Daoy (cell line): ENCODE measurements around the gene CCDC15. TPM values are rescaled to one million over a fixed set of nuclear protein-coding genes. Genes with fewer than 3 reads are reported as not detected.
"Not testable (repeated sequence)": the region's sequence is repeated elsewhere in the genome, so short reads cannot be mapped to it uniquely, and the experiment has no call there.

Experiments used
- DNase-seq: peaks from one replicate; pipeline ENCODE4 v3.0.0-alpha.2; 2015; ENCODE audit warnings: low read depth
- total RNA-seq: library from RNA; depleted of rRNA; stranded (reverse); fragments of >200 nt; shearing (Covaris generic); gene quantifications from 2 replicates; pipeline ENCODE4 v1.2.3, GENCODE V29; 2014; rRNA removed

The CCDC15 gene
- total RNA-seq, 1 experiment from 2014 or later, result 5.8 TPM

- no peak for DNase-seq
These were observed 128.0 kb downstream of the CCDC15 start for GRCh38 chr11:125082040-125082439.

- DNase-seq, result peak; percentile 72
These were observed 128.8 kb downstream of the CCDC15 start for GRCh38 chr11:125082611-125083311.

DNA sequence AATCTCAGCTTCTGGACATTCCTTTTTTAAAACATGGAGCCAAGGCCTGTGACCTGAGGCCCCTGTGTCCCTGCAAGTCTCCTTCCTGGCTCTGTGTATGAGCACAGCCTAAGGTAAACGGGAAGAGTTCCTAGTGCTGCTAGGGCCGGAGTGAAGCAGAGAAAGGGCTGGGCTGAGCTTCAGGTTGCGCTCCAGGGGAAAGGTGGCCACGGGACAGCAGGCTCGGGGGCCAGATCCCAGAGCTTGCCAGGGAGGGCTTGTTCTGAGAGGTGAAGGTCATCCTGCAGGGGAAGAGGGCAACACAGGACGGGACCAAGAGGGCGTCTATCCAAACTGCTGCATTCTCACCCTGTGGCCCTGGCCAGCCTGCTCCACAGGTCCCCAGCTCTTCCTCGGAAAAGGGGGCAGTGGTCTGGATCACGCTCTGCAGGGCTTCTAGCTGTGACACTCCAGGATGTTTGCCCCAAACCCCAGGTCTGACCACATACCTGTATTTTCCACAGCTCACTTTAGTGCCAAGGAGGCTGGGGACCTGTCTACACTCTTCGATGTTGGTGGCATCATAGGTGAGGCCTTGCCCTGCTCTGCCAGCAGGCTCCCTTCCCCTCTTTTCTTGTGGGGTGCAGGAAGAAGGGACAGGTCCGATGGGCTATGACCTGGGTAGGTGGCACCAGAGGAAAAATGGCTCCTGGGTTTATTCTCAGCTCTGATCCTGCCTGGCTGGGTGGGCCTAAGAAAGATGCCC lies 129.5 kb downstream of the CCDC15 start:
- DNase-seq, result no peak

GRCh38 chr11:125084057-125084416 lies 130.0 kb downstream of the CCDC15 start:
- no peak for DNase-seq

GRCh38 chr11:125084761-125085231 lies 130.8 kb downstream of the CCDC15 start:
- DNase-seq, result no peak

DNA sequence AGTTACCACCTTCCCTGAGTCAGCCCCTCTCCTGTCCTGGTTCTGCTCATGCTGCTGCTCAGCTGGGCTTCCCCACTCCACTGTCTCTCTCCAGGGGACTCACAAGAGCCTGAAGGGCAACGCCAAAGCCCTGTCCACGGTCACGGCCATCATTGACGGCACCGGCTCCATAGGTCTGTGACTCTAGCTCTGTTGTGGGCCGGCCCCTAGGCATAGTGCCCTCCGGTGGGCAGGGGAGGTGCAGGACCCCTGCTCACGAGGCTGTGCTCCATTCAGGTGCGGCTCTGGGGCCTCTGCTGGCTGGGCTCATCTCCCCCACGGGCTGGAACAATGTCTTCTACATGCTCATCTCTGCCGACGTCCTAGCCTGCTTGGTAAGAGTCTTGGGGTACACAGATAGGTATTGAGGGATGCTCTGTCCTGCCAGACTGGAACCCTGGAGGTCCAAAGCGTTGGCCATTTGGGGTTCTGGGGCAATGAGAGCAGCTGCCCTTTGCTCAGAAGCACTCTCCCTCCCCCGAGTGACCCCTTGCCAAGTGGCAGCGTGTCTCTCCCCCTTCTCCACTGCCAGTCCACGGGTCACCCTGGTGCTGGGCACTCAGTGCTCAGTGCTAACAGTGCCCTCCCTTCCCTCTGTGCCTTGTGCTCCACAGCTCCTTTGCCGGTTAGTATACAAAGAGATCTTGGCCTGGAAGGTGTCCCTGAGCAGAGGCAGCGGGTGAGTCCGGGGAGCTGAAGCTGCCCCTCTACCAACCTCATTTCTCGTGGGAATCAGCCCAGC lies 131.5 kb downstream of the CCDC15 start:
- DNase-seq, result no peak

GRCh38 chr11:125086633-125087296 lies 132.8 kb downstream of the CCDC15 start:
- no peak for DNase-seq

DNA sequence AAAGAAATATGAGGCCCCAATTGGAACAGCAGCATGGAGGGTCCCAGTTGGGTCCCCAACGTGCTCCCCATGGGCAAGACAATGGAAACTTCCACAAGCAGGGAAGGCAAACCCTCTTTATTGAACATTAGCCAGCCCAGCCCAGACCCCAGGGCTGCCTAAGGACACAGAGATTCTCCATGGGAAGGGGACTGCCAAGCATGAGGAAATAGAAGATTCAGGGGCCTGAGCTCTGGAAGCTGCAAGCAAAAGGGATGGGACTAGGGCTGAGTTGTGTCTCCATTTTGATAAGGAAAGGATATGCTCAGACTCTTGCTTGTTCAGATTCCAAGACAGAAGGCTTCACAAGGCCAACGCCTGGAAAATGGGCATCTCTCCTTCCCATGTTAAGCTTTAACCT lies 134.1 kb downstream of the CCDC15 start:
- DNase-seq, result no peak

DNA sequence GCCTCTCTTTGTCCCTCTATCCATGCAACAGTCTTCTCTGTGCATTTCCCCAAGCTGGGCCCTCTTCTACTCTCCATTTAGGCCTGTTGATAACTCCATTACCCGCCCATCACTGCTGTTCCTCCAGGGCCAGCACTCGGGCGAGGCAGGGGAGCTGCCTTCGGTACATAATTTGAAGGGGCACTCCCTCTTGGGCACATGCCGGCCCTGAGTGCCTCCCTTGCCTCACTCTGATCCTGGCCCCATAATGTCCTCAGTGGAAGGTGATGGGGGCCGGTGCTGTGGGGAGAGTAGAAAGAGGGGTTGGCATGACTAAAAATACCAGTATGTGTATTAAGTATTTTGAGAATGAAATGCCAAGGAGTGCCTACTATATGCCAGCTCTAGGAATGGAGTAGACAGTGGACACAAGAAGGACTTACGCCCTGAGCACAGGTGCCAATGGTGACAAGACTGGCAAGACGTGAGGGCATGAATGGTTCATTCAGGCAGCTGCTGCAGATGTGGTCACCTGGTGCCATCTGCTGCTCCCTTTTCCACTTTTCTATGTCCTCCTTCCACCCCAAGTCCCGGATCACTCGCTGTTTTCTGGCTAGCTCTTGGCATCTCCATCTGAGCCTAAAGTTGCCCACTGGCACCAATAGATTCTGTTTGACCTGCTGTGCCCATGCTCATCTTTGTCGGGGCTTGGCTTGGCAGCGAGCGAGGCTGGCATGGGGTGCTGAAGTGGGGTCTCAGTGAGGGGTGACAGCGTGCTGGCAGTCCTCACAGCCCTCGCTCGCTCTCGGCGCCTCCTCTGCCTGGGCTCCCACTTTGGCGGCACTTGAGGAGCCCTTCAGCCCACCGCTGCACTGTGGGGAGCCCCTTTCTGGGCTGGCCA lies 134.8 kb downstream of the CCDC15 start:
- no peak for DNase-seq

- DNase-seq, result not testable (repeated sequence)
These were observed 135.5 kb downstream of the CCDC15 start for GRCh38 chr11:125089481-125089880.

GRCh38 chr11:125090151-125090550 lies 136.1 kb downstream of the CCDC15 start:
- DNase-seq, result not testable (repeated sequence)

GRCh38 chr11:125090816-125091215 lies 136.8 kb downstream of the CCDC15 start:
- no peak for DNase-seq

Other genes with a start within 250 kb of the CCDC15 start
- 2.7 and 3.4 TPM in 2 replicates for gene NRGN, start 214.3 kb upstream of the CCDC15 start, total RNA-seq
- gene VSIG2, start 201.9 kb upstream of the CCDC15 start, total RNA-seq, result not detected in 2 replicates
- gene ESAM, start 191.9 kb upstream of the CCDC15 start, total RNA-seq, result 0.15 and 0.34 TPM in 2 replicates
- 15.9 and 23.5 TPM in 2 replicates for gene MSANTD2, start 153.8 kb upstream of the CCDC15 start, total RNA-seq
- gene ROBO3, start 88.8 kb upstream of the CCDC15 start, total RNA-seq, result 5.4 and 16.2 TPM in 2 replicates
- 0.69 and 3.6 TPM in 2 replicates for gene ROBO4, start 56.3 kb upstream of the CCDC15 start, total RNA-seq
- not detected in 2 replicates for gene HEPN1, start 35.0 kb upstream of the CCDC15 start, total RNA-seq
- not detected in 2 replicates for gene HEPACAM, start 18.2 kb upstream of the CCDC15 start, total RNA-seq
- 4.1 and 4.2 TPM in 2 replicates for gene SLC37A2, start 109.1 kb downstream of the CCDC15 start, total RNA-seq
- 25.1 and 32.0 TPM in 2 replicates for gene TMEM218, start 157.4 kb downstream of the CCDC15 start, total RNA-seq
- 0.54 and 1.4 TPM in 2 replicates for gene PKNOX2, start 210.5 kb downstream of the CCDC15 start, total RNA-seq